VCaP (cell line): ENCODE results near the gene OR2K2.

ENCODE experiments used
- H3K27ac ChIP-seq: fragments of 450-650 bp; 2 replicates; pipeline ENCODE4 v1.5.1; 2017
- CTCF ChIP-seq: fragments of 450-650 bp; conservative IDR thresholded peaks from 2 replicates; pipeline ENCODE4 v1.5.1; 2017; ENCODE audit warnings: mild to moderate bottlenecking, moderate library complexity

OR2K2 gene

GRCh38 chr9:111330124-111330523, at the start of gene OR2K2:
TSS of gene OR2K2 (minus strand) at chr9:111330224. CDS start at chr9:111328433, 1,791 bp downstream.
- no peak for TF ChIP-seq CTCF
- H3K27ac ChIP-seq = no peak within 1 kb of the TSS

- no peak overlapping the region for H3K27ac ChIP-seq
- no peak for TF ChIP-seq CTCF
Observed at GRCh38 chr9:111375817-111376564, 46.0 kb upstream of the OR2K2 start.

- no peak overlapping the region for H3K27ac ChIP-seq
- no peak for TF ChIP-seq CTCF
Observed at GRCh38 chr9:111375062-111375461, 45.0 kb upstream of the OR2K2 start.

GRCh38 chr9:111372297-111372696, 42.3 kb upstream of the OR2K2 start:
- no peak for TF ChIP-seq CTCF
- no peak overlapping the region for H3K27ac ChIP-seq

DNA sequence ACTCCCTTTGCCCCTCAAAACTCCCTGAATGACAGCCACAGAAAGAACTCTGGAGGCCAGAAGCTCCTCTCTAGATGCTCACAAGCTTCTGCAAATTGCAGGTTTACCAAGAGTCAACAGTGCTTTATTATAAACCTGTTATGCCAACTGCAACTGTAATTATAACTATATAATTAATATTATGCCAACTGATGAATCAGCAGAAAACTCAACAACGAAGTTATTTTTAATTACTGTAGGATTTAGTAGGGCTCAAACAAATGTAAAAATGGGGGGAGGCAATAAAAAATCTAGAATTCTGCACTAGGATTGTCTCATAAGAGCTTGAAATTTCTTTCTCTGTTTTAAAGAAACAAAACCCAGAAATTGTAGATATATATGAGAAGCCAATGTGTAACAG, 37.0 kb upstream of the OR2K2 start:
- no peak for TF ChIP-seq CTCF
- H3K27ac ChIP-seq = no peak overlapping the region

- H3K27ac ChIP-seq = no peak overlapping the region
- TF ChIP-seq CTCF = no peak
Observed at GRCh38 chr9:111362526-111362925, 32.5 kb upstream of the OR2K2 start.

DNA sequence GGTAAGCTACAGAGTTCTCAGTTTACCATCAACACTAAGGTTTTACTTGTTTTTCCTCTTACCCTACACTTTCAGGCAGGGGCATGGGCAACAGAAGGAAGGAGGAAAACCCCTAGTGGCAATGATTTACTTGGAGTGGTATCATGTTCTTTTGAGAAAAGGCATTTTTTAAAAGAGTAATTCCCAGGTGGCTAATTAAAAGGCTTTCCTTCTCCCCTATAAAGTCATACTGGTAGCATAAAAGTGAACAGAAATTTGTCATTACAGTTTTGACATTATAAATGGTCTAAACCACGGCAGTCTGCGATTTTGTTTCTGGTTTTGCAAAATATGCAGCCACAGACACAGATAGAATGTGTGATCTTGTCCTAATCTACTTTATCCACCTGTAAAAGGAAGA, 30.9 kb upstream of the OR2K2 start:
- no peak overlapping the region for H3K27ac ChIP-seq
- no peak for TF ChIP-seq CTCF
